SJCRH30 (cell line): Measurements from ENCODE around the gene DEFB121. TPM values are rescaled to one million over a fixed set of nuclear protein-coding genes. Genes with fewer than 3 reads are reported as not detected.
"Not testable (repeated sequence)": the region's sequence is repeated elsewhere in the genome, so short reads cannot be mapped to it uniquely, and the experiment has no call there.

ENCODE experiments used
- DNase-seq, 2 experiments: peaks; one replicate each; pipeline ENCODE4 v3.0.0-alpha.2; 2015 to 2020
- H3K27ac ChIP-seq: fragments of 250-450 bp; sonication (Bioruptor Pico); 2 replicates; pipeline ENCODE4 v1.5.1; 2020; ENCODE audit warnings: mild to moderate bottlenecking, moderate library complexity
- H3K27me3 ChIP-seq: fragments of 250-450 bp; sonication (Bioruptor Pico); 2 replicates; pipeline ENCODE4 v1.5.1; 2020; ENCODE audit warnings: mild to moderate bottlenecking, moderate library complexity
- H3K36me3 ChIP-seq: fragments of 250-450 bp; sonication (Bioruptor Pico); 2 replicates; pipeline ENCODE4 v1.5.1; 2020; ENCODE audit warnings: mild to moderate bottlenecking, moderate library complexity
- H3K4me1 ChIP-seq: fragments of 250-450 bp; sonication (Bioruptor Pico); 2 replicates; pipeline ENCODE4 v1.5.1; 2020; ENCODE audit warnings: mild to moderate bottlenecking, moderate library complexity
- H3K4me3 ChIP-seq: fragments of 250-450 bp; sonication (Bioruptor Pico); 2 replicates; pipeline ENCODE4 v1.5.1; 2020; ENCODE audit warnings: mild to moderate bottlenecking, moderate library complexity
- H3K9me3 ChIP-seq: fragments of 250-450 bp; sonication (Bioruptor Pico); replicated peaks from 2 replicates; pipeline ENCODE4 v1.5.1; 2020; ENCODE audit warnings: mild to moderate bottlenecking, moderate library complexity
- total RNA-seq: library from RNA; depleted of rRNA; stranded (reverse); fragments of >200 nt; shearing (Covaris generic); gene quantifications from 2 replicates; pipeline ENCODE4 v1.2.3, GENCODE V29; 2014; rRNA removed

DEFB121 gene, protein sequence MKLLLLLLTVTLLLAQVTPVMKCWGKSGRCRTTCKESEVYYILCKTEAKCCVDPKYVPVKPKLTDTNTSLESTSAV
- not detected in 2 replicates for total RNA-seq

GRCh38 chr20:31406115-31406514 is at the start of gene DEFB121:
DEFB121 (minus strand) TSS chr20:31406215; CDS start chr20:31406152, 63 bp downstream.
- H3K36me3 ChIP-seq = no peaks in the 10 kb centered on the region
- no peak for DNase-seq
- H3K4me1 ChIP-seq = no peaks in the 10 kb centered on the region
- H3K4me3 ChIP-seq = no peak within 1 kb of the TSS
- H3K27me3 ChIP-seq = peaks cover 3% of the 10 kb centered on the region; the same call in 1 of the 2 replicates
- H3K27ac ChIP-seq = no peak within 1 kb of the TSS
- peaks cover 5% of the 10 kb centered on the region; the same call in 1 of the 2 replicates for H3K9me3 ChIP-seq

- Histone ChIP-seq H3K27ac (no peak overlapping the region), H3K27me3 (peaks cover 3% of the 10 kb centered on the region; the same call in 1 of the 2 replicates), H3K36me3 (no peaks in the 10 kb centered on the region), H3K9me3 (no peaks in the 10 kb centered on the region), H3K4me3 (no peak overlapping the region), H3K4me1 (no peaks in the 10 kb centered on the region)
- DNase-seq = no peak
Observed at GRCh38 chr20:31454361-31454760, 48.3 kb upstream of the DEFB121 start.

- Histone ChIP-seq H3K36me3 (no peaks in the 10 kb centered on the region), H3K4me3 (no peak overlapping the region), H3K27ac (no peak overlapping the region), H3K27me3 (peaks cover 3% of the 10 kb centered on the region; the same call in 1 of the 2 replicates), H3K9me3 (no peaks in the 10 kb centered on the region), H3K4me1 (no peaks in the 10 kb centered on the region)
- no peak for DNase-seq
Observed at GRCh38 chr20:31452575-31452974, 46.6 kb upstream of the DEFB121 start.

- no peaks in the 10 kb centered on the region for H3K36me3 ChIP-seq
- H3K9me3 ChIP-seq = no peaks in the 10 kb centered on the region
- H3K4me3 ChIP-seq = no peak overlapping the region
- no peak for DNase-seq
- no peak overlapping the region for H3K27ac ChIP-seq
- H3K27me3 ChIP-seq = peaks cover 3% of the 10 kb centered on the region; the same call in 1 of the 2 replicates
- H3K4me1 ChIP-seq = no peaks in the 10 kb centered on the region
Observed at GRCh38 chr20:31449511-31450414, 43.7 kb upstream of the DEFB121 start.

DNA sequence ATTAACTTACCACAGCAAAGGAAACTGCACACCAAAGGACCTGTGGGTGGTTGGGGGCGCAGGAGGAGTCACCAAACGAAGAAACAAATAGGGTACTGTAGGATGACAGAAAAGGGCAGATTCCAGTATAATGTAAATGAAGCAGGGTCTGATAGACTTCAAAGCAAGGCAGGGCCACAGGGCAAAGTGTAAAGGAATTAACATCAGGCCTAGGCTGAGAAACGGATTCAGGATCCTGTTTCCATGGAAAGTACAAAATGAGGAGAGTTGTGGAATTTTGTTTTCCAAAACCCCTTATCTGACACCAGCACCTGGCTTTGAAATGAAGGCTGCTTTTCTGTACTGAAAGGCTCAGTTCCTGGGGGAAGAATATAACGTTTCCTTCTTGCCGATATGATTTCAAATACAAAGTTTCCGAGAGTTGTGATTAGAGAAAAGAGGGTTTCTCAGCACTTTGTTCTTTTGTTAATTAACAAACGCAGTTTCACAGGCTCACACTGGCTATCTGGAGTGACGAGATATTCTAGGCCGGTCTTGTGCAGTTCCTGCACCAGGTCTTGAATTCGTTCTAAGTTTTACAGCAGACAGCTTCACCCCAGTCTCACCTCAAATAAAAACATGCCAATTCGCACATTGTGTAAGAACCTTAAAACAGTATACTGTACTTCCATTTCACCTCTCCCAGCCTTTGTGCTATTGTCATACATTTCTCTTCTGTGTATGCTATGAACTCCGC is 40.2 kb upstream of the DEFB121 start:
- H3K9me3 ChIP-seq = no peaks in the 10 kb centered on the region
- no peaks in the 10 kb centered on the region for H3K36me3 ChIP-seq
- no peak for DNase-seq
- H3K4me1 ChIP-seq = no peaks in the 10 kb centered on the region
- H3K27ac ChIP-seq = no peak overlapping the region
- H3K27me3 ChIP-seq = no peaks in the 10 kb centered on the region
- no peak overlapping the region for H3K4me3 ChIP-seq

DNA sequence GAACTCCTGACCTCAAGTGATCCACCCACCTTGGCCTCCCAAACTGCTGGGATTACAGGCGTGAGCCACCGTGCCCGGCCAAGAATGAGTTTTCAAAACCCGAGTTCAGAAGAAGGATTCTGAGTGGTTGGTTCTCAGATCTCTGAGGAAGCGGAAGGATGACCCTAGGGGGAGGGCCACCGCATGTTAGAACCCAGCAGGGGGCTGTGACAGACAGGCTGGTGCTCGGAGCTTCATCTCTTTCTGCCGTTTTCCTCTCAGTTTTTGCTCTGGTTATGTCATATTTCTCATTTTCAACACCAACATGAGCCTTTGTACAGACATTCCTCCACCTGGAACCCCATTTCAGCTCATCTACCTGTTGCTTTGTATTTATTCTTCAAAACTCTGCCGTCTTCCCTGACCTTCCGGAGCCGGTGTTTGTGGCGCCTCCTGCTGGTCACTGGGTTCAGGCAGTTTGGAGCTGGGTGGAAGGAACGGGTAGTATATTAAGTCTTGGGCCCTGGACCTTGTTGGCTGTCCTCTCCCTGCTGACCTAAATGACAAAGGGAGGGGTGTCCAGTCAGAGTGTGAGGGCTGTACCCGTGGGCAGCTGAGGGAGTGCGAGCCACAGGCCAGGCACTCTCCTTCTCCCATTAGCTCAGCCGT is 34.1 kb upstream of the DEFB121 start, which contains the start of gene DEFB123:
Gene DEFB123 (plus strand): TSS at position 621 of the 648 bp plus-strand sequence. CDS start 67 bp downstream, outside the sequence.
- Histone ChIP-seq H3K27ac (no peak within 1 kb of the TSS), H3K4me3 (no peak within 1 kb of the TSS), H3K27me3 (peaks cover 8% of the 10 kb centered on the region), H3K4me1 (no peaks in the 10 kb centered on the region), H3K9me3 (no peaks in the 10 kb centered on the region), H3K36me3 (no peaks in the 10 kb centered on the region)
- DNase-seq = no peak

GRCh38 chr20:31430568-31431115 is 24.6 kb upstream of the DEFB121 start:
- Histone ChIP-seq H3K9me3 (no peaks in the 10 kb centered on the region), H3K27me3 (0 out of 2 replicates have a peak, but pooled peaks cover 3% of the 10 kb centered on the region), H3K27ac (no peak overlapping the region), H3K4me3 (no peak overlapping the region), H3K36me3 (no peaks in the 10 kb centered on the region), H3K4me1 (no peaks in the 10 kb centered on the region)
- DNase-seq = peak in 1 of 2 experiments; percentile 41

- H3K27ac ChIP-seq, H3K36me3 ChIP-seq, H3K9me3 ChIP-seq, DNase-seq, H3K4me1 ChIP-seq, H3K27me3 ChIP-seq, H3K4me3 ChIP-seq: not testable (repeated sequence)
Observed at GRCh38 chr20:31427576-31427975, 21.6 kb upstream of the DEFB121 start.

GRCh38 chr20:31426891-31427551 is 21.0 kb upstream of the DEFB121 start:
- H3K4me3 ChIP-seq, H3K27me3 ChIP-seq, H3K36me3 ChIP-seq, H3K4me1 ChIP-seq, DNase-seq, H3K9me3 ChIP-seq, H3K27ac ChIP-seq: not testable (repeated sequence)

- no peak for DNase-seq
- no peaks in the 10 kb centered on the region for H3K27me3 ChIP-seq
- no peak overlapping the region for H3K4me3 ChIP-seq
- no peaks in the 10 kb centered on the region for H3K9me3 ChIP-seq
- no peaks in the 10 kb centered on the region for H3K4me1 ChIP-seq
- no peaks in the 10 kb centered on the region for H3K36me3 ChIP-seq
- H3K27ac ChIP-seq = no peak overlapping the region
Observed at GRCh38 chr20:31425797-31426196, 19.8 kb upstream of the DEFB121 start.

GRCh38 chr20:31418307-31418706 is 12.3 kb upstream of the DEFB121 start:
- H3K27ac ChIP-seq = no peak overlapping the region
- 0 out of 2 replicates have a peak, but pooled peaks cover 2% of the 10 kb centered on the region for H3K27me3 ChIP-seq
- no peak for DNase-seq
- no peak overlapping the region for H3K4me3 ChIP-seq
- H3K36me3 ChIP-seq = no peaks in the 10 kb centered on the region
- H3K9me3 ChIP-seq = no peaks in the 10 kb centered on the region
- no peaks in the 10 kb centered on the region for H3K4me1 ChIP-seq

- no peak overlapping the region for H3K27ac ChIP-seq
Observed at GRCh38 chr20:31415653-31416052, 9.6 kb upstream of the DEFB121 start.

DNA sequence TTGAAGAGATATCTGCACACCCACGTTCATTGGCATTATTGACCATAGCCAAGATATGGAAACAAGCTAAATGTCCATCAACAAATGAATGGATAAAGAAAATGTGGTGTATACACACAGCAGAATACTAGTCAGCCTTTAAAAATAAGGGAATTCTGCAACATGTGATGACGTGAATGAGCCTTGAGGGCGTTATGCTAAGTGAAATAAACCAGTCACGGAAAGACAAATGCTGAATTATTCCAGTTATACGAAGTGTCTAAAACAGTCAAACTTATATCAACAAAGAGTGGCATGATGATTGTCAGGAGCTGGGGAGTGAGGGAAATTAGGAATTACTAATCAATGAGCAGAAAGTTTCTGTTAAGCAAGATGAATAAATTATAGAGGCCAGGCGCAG is 8.4 kb upstream of the DEFB121 start:
- Histone ChIP-seq H3K4me3 (no peak overlapping the region), H3K9me3 (peaks cover 5% of the 10 kb centered on the region; the same call in 1 of the 2 replicates), H3K4me1 (no peaks in the 10 kb centered on the region), H3K27ac (no peak overlapping the region), H3K36me3 (no peaks in the 10 kb centered on the region), H3K27me3 (0 out of 2 replicates have a peak, but pooled peaks cover 4% of the 10 kb centered on the region)
- DNase-seq = no peak

More at GRCh38 chr20:31415653-31416052, 9.6 kb upstream of the DEFB121 start:
- DNase-seq = no peak
- Histone ChIP-seq H3K36me3 (no peaks in the 10 kb centered on the region), H3K4me3 (no peak overlapping the region), H3K9me3 (no peaks in the 10 kb centered on the region), H3K4me1 (no peaks in the 10 kb centered on the region), H3K27me3 (0 out of 2 replicates have a peak, but pooled peaks cover 4% of the 10 kb centered on the region)
